ENCODE data around the gene MRPL28.
"Not testable (repeated sequence)": the region's sequence is repeated elsewhere in the genome, so short reads cannot be mapped to it uniquely, and the experiment has no call there.

MRPL28 gene

GRCh38 chr16:337437-337836 is 32.9 kb downstream of the MRPL28 start:
- DNase-seq, result no peak

DNA sequence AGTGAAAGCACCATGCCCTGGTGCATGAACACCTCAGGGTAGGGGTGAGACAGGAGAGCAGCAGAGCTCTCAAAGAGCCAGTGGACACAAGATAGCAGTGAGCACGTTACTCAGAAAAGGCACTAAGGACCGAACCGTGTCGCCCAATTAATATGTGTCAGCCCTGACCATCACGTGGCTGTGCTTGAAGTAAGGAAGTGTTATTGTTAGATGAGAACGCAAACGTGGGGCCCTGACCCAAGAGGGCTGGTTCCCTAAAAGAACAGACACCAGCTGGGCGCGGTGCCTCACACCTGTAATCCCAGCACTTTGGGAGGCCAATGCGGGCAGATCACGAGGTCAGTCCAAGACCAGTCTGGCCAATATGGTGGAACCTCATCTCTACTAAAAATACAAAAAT is 34.1 kb downstream of the MRPL28 start:
- DNase-seq, result no peak

DNA sequence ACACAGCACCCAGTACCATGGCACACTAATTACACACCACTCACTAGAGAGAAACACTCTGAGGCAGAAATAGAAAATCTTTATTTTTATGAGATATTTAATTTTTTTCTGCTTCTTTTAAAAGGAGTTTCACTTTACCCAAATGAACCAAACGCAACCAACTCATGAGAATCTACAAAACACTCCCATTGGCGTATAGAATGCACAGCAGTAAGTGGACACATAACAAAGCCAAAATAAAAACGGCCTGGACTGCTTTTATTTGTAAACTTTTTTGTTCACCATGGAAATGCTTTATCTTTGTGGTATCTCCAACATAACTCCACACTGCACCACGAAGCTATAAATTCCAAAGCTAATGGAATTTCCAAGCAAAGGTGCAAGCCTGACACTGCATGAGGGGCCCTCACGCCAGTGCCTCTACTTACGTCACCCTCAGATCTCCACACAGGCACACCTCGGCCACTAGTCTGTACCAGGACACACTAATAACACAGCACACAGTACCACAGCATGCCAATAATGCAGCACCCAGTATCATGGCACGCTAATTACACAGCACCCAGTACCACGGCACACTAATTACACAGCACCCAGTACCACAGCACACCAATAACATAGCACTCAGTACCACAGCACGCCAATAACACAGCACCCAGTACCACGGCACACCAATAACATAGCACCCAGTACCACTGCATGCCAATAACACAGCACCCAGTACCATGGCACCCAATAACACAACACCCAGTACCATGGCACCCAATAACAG is 35.3 kb downstream of the MRPL28 start:
- not testable (repeated sequence) for DNase-seq

GRCh38 chr16:334164-334832 is 36.0 kb downstream of the MRPL28 start:
- not testable (repeated sequence) for DNase-seq

GRCh38 chr16:333406-334094 is 36.8 kb downstream of the MRPL28 start:
- no peak for DNase-seq

DNA sequence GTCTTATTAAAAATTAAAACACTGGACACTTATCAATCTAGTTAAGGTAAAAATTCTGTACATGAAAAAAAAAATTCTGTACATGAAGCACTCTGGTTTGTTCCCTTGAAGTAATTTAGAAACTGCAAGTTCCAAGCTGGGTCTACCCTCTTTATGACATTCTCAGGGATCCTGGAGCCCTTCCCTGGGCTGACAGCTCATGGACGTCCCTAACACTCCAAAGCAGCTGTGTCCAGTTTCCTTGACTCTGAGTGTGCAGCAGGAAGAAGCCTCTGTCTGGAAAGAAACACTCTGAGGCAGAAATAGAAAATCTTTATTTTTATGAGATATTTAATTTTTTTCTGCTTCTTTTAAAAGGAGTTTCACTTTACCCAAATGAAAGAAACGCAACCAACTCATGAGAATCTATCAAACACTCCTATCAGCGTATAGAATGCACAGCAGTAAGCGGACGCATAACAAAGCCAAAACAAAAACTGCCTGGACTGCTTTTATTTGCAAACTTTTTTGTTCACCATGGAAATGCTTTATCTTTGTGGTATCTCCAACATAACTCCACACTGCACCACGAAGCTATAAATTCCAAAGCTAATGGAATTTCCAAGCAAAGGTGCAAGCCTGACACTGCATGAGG is 39.0 kb downstream of the MRPL28 start:
- DNase-seq, result not testable (repeated sequence)

DNA sequence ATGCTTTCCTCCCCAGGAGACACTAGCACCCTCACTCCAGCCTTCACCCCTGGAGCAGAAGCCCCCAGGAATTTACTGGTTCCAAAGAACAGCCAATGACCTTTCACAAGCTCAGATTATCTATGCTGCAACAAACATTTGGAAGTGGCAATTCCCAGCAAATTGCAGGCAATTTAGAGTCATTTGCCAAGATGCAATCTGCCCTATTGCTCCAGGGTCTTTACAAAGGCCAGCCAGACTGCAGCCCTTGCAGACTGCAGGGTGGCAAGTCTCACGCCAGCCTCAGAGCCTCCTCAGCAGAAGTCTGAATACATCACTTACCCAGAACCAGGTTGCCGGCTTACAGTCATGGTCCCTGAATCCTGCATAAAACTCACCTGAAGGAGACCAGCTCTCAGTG is 39.6 kb downstream of the MRPL28 start:
- DNase-seq, result no peak

DNA sequence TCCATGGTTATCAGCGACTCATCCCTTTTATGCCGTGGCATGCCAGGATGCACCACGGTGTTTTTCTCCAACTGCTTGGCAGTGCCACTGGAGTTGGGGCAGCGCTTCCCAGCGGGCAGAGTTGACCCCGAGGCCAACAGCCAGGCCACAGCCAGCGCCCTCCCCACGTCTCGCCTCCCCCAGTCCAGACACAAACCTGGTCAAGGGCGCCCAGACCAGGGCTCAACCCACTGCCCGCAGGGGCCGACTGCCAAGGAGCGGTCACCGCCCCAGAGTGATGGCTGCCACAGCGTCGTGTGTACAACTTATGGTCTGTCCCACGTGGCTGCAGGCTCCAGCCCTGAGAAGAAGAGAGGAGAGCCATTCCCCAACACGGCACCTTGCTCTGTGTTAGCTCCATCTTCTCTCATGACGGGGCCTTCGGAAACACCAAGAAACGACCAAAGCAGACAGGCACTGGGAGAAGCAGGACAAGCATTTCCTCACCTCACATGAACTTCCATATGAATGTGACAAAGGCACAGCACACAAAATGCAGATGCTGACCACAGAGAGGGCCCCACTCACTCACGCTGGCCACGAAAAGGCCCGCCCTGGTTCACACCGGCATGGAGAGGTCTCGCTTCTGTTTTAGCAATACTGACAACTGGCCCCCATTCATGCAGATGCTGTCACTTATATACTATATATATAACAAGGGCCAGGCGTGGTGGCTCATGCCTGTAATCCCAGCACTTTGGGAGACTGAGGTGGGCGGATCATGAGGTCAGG is 44.8 kb downstream of the MRPL28 start:
- no peak for DNase-seq

- DNase-seq, result peak; percentile 29
Measured at GRCh38 chr16:324451-325334, 45.6 kb downstream of the MRPL28 start.

DNA sequence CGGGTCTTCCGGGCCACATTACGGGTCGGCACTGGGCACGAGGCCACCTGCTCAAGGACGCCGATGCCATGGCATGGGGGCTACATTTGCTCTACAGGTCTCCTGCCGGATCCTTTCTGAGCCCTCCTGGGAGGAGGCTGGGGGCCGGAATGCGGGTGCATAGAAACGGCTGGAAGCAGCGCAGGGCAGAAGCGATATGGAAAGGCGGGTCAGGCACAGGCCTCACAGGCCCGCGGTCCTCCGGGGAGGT is 46.2 kb downstream of the MRPL28 start:
- DNase-seq, result no peak

- DNase-seq, result no peak
Measured at GRCh38 chr16:322476-323143, 47.7 kb downstream of the MRPL28 start.

- no peak for DNase-seq
Measured at GRCh38 chr16:321532-321931, 48.8 kb downstream of the MRPL28 start.

- DNase-seq, result no peak
Measured at GRCh38 chr16:320206-320605, 50.1 kb downstream of the MRPL28 start.

DNA sequence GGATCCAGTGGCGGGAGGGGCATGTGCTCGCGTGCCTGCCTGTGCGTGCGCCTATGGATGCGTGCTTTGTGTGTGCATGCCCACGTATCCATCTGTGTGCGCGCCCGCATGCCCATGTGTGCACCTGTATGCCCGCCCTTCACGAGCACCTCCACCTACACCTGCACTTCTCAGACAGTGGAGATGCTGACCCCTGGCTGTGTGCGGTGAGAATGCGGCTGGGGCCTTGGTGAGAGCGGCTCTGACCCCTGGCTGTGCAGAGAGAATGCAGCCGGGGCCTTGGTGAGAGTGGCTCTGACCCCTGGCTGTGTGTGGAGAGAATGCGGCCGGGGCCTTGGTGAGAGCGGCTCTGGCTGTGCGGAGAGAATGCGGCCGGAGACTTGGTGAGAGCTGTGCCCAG is 51.7 kb downstream of the MRPL28 start:
- no peak for DNase-seq

DNA sequence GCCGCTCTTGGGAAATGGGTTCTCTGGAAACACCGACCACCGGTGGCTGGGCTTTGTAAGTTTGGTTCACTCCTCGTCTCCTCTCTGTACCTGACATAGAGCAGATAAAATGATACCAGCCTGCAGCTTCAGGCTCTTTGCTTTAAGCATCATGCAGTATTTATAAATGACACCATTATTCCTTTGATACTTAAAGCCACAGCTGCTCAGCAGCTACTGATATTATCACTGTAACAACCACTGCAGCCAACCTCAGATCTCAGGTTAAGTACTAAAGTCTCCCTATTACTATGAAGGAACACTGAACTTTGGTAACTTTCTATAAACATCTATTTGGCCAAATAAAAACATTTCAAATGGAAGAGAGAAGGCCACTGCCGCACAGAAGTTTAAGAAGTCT is 52.8 kb downstream of the MRPL28 start:
- no peak for DNase-seq
